NOMO-1 (cell line): ENCODE results near the gene GSTA3.
"Not testable (repeated sequence)": the region's sequence is repeated elsewhere in the genome, so short reads cannot be mapped to it uniquely, and the experiment has no call there.

Source experiments
- DNase-seq, 2 experiments: peaks; one replicate each; lab custom pipeline; 2025; ENCODE audit not compliant: unreplicated experiment in 2 of 2; lab: John Stamatoyannopoulos, UW

GSTA3 gene

GRCh38 chr6:52914516-52914915 is 5.0 kb upstream of the GSTA3 start:
- no peak for DNase-seq

GRCh38 chr6:52910091-52910490 is 593 bp upstream of the GSTA3 start:
- no peak for DNase-seq

- DNase-seq, result no peak
Measured at GRCh38 chr6:52909131-52909530, 367 bp downstream of the GSTA3 start.

GRCh38 chr6:52908526-52908925 is 972 bp downstream of the GSTA3 start:
- no peak for DNase-seq

GRCh38 chr6:52904562-52905279 is 4.8 kb downstream of the GSTA3 start:
- DNase-seq, result no peak

GRCh38 chr6:52900536-52900935 is 9.0 kb downstream of the GSTA3 start:
- no peak for DNase-seq

GRCh38 chr6:52895790-52896189 is 13.7 kb downstream of the GSTA3 start:
- not testable (repeated sequence) for DNase-seq

GRCh38 chr6:52894285-52894684 is 15.2 kb downstream of the GSTA3 start:
- no peak for DNase-seq

GRCh38 chr6:52893803-52894202 is 15.7 kb downstream of the GSTA3 start:
- DNase-seq, result no peak

GRCh38 chr6:52893221-52893620 is 16.3 kb downstream of the GSTA3 start:
- no peak for DNase-seq

GRCh38 chr6:52890018-52890417 is 19.5 kb downstream of the GSTA3 start:
- no peak for DNase-seq

- DNase-seq, result no peak
Measured at GRCh38 chr6:52887910-52888524, 21.5 kb downstream of the GSTA3 start.

- DNase-seq, result peak; percentile 45 to 60
Measured at GRCh38 chr6:52881996-52882841, 27.3 kb downstream of the GSTA3 start.

- no peak for DNase-seq
Measured at GRCh38 chr6:52881662-52881995, 27.9 kb downstream of the GSTA3 start.

GRCh38 chr6:52877786-52878185 is 31.7 kb downstream of the GSTA3 start:
- no peak for DNase-seq

GRCh38 chr6:52877168-52877567 is 32.3 kb downstream of the GSTA3 start:
- DNase-seq, result peak in 1 of 2 experiments; percentile 12

GRCh38 chr6:52876056-52876787 is 33.3 kb downstream of the GSTA3 start:
- DNase-seq, result no peak

GRCh38 chr6:52872031-52872430 is 37.5 kb downstream of the GSTA3 start:
- no peak for DNase-seq

- no peak for DNase-seq
Measured at GRCh38 chr6:52871621-52872020, 37.9 kb downstream of the GSTA3 start.

- DNase-seq, result not testable (repeated sequence)
Measured at GRCh38 chr6:52870335-52871091, 39.0 kb downstream of the GSTA3 start.
